HTERT RPE-1 (cell line): Measurements from ENCODE around the gene ADCY5.

Experiments
- in situ Hi-C: fragments of 300-500 bp; cut with MboI; formaldehyde crosslinking; loops from 4 replicates; pipeline ENCODE4 v1.14.3; 2020; ENCODE audit warnings: low sequenced_read_pairs

ADCY5 gene

DNA sequence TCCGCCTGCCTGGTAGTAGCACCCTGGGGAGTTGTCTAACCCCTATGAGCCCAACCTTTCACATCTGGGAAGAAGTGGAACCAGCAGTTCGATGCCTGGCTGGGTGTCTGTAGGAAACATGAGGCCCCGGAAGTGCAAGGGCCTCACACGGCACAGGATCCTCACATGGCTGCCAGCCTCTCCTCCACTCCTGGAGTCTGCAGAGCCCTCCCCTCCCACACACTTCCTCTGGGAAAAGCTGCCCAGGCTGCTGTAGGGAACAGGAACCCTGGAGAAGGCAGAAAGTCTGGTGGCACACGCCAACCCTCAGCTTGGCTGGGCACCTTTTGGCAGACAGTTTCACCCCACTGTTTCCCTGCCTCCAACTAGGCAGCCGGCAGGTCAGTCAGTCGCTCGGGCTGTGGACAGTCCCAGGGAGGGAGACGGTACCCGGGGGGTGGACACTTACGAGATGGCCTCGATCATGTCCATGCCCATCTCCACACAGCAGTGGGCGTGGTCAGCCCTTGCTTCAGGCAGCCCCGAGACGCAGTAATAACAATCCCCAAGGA lies 118.4 kb downstream of the ADCY5 start:
- in situ Hi-C loops = no loop called here

DNA sequence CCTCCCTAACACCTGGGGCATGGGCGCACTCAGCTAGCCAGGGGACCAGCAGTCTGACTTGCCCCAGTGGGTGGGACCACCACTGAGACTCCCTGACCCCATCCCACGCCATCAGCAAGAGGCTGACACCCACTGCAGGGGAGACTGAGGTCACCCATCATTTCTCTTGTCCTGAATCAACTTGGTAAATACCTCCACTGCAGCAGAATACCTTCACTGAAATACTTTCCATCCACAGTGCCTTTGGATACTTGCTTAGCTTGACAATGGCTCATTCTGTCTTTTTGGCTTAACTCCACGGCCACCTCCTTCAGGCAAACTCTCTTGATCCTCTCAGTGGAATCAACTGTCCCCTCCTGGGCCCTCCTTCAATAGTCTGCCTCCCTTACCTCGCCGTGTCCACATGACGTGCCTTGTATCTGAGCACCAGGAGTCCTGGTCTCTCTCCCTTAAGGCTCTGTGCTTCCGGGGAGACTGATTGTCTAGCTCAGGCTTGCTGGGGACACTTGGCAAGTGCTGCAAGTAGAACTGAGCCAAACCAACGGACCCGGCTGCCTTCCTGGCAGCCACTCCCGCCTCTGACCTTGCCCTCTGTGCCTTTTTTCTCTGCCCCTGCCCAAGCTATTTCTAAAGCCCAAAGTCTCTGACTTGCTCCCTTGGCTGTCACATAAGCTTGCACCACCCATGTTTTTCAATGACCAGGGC lies 119.1 kb downstream of the ADCY5 start:
- in situ Hi-C loops = no loop called here

DNA sequence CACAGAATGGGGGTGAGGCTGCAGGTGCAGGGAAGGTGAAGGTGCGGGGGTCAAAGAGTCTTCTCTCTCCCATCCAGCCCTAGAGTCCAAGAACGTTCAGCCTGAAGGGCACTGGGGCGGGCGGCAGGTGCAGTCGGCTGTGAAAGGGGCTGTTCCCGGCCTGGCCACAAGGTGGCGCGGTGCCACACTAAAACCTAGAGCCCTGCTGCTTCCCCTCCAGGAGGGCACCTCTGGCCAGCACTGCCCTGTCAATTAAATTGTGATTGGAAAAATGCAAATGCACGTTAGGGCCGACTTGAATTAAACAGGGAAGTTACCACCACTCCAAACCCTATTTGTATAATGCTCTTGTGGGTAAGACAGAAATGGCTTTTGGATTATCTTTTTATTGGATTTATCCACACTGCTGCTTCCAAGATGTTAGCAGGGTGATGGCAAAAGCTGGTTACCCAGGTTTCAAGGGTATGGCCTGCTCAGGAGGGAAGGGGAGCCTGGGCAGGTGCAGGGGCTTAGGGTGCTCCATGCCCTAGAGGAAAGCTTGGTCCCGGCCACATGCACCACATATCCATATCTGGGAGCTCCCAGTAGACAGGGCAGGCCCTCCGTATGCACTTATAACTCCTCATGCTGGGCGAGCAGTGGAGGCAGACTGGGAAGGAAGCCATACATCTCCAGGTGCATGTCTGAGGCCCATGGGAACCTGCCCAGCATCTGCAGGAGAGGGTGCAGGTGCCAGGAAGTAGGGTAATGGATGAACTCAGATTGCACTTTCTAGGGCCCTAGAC lies 119.8 kb downstream of the ADCY5 start:
- in situ Hi-C loops = no loop called here

DNA sequence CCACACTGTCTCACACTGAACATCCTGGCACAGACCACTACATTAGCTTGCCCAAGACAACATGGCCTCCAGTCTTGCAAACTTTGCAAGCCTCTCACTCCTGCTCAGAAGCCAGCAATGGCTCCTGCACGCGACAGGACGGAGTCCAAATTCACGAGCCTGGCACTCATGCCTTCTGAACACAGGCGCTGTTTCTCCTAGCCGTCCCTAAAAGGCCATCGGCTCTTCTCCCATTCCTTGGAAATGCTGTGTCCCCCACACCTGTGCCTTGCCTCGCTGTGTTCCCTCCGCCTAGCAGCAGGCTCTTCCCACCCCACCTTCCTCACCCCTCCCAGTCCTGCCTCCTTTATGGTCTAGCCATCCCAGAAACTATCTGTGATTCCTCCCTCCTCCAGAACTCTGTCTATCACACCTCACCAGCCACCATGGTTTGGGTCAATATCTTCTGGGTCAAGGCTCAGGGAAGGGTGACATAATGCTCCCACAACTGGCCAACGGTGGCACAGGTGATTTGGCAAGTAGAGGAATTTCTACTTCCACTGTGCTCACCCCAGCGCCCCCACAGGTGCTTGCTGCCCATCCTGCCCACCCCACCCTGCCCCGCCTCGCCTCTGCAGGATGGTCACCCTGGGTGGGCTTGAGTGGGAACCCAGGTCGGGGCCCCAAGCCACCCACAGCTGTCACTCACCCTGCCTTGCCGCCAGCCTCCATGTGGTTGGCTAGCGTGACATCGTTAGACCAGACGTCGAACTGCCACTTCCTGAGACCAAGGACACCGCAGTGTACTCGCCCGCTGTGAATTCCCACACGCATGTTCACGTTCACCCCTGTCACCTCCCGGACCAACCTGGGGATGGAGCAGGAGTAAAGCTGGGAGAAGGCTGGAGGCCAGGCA lies 120.7 kb downstream of the ADCY5 start:
- in situ Hi-C loops = no loop called here

DNA sequence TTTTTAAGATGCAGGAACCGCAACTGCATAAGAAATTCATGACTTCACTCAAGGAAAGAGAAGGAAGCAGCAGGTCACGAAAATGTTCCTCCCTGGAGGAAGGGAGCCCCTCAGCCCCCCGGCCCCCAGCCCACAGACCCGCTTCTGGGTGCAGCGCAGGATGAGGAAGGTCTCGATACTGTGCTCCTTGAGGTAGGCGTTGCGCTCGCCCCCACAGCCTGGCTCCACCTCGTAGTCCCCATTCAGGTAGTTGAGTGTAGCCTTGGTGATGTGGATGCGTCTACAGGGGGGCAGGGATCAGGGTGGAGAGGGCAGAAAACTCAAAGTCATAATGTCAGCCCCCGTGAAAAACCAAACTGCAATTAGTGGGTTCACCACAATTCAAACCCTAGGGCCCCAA lies 121.4 kb downstream of the ADCY5 start:
- in situ Hi-C loops = no loop called here

DNA sequence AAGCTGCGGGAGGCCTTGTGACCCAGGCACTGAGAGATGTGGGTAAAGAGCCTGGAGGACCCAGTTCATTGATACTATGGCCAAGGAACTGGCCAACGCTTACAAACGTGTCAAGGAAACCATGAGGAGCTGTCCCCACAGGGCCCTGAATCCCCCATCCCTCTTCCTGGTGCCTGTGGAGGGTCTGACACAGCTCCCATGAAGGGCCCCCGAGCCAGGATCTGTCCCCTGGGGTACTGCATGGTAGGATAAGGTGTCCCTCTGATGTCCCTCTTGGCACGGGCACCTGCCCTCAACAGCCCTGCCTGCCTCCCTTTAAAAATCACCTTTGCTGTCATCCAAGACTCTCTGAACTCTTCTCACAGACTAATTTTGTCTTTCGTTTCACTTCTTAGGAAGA lies 122.4 kb downstream of the ADCY5 start:
- in situ Hi-C loops = no loop called here

DNA sequence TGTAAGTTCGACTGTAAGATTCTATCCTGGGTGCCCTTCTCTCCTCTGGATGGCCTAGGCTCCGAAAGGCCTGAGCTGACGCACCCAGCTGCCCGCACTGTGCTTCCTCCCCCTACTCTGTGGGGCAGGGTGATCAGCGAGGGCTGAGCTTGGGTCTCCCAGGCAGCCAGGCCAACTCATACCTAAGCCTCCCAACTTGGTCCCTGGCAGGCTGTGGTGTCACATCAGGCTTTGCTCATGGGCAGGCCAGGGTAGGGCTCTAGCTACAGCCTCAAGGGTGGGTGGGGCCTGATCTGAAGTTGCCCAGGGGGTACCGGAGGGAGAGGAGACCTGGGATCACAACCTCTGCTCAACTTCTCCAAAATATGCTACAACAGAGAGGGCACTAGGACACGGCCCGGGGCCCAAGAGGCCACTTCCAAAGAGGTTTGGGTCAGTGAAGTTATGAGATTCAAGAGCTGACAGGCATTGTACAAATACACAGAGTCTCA lies 123.1 kb downstream of the ADCY5 start:
- in situ Hi-C loops = no loop called here

DNA sequence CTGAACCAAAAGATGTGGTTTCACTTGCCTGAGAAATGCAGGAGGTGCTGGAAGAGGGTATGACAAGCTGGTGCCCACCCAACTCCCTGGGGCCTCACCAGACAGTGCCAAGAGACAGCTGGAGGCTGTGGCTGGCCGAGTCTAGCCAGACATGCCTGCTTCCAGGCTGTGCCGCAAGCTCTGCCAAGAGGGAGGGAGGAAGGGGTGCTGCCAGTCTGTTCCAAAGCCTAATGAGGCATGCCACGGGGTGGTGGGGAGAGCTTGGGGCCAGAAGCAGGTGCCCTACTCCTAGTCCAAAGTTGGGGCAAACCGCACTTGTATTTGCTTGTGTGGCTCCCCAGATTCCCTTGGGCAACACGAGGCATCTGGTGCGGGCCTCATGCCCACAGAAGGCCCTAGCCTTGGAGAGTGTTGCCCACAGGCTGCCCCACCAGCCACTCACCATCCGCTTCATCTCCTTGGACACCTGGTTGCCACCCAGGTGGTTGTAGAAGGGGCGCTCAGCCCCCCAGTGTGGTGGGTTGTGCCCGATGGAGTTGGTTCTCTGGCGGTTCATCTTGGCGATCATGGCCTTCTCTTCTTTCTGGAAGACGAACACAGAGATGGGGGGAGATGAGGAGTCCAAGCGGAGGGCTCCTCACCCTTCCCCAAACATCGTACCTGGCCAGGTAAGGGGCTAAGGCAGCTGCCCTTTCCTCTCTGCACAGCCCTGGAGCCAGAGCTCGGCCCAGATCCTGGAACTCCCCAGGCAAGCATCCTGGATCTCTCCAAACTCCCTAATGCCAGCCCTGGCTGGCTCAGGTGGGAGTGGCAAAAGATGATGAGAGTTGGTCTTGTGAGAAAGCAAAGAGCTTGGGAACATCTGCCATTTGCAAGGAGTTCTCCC lies 123.8 kb downstream of the ADCY5 start:
- in situ Hi-C loops = no loop called here

DNA sequence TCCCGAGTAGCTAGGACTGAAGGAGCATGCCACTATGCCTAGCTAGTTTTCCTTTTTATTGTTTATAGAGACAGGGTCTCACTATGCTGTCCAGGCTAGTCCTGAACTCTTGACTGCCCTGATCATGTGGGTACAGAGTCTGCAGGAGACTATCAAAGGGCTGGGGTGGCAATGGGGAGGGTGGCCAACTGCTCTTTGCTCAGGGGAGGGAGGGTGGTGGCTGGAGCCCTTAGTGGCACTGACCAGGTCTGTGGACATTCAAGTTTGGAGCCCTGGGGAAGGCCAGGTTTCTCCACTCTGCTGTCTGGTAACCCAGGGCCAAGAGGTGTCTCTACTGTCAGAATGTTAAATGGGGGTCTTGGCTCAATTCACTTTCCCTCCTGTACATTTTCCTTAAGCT lies 125.1 kb downstream of the ADCY5 start:
- in situ Hi-C loops = no loop called here

DNA sequence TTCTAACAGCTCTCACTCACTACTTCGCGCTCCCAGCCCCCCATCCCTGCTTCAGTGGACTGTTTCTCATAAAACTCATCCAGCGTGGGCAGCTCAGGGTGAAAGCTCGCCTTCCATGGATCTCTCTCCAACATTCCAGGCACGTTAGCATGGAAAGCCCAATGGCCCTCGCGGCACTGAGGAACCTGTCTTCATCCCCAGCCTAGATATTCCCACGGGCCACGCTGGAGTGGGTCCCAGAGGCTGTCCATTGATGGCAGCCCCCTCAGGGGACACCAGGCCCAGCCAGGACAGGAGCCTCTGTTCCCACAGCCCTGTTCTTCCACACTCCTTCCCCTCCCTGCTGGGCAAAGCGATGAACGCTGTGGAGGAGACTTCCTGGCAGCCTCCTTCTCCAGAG lies 126.0 kb downstream of the ADCY5 start:
- in situ Hi-C loops = no loop called here

DNA sequence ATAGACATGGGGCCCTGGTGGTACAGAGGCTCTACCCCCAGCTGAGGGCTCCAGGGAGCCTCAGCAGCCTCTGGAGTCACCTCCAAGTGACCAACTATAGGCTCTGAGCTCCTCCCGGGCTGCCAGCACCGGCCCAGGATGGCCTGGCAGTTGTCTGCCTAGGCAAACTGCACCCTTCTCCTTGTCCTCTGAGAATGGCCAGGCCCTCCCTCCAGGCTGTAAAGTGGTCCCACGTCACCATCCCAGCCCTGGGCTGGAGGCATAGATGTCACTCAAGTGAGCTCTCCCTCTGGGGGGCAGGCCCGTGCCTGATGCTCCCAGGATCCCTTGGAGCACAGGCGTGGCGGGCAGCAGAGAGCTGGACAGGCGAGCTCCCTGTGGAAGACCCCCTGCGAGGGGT lies 127.1 kb downstream of the ADCY5 start:
- in situ Hi-C loops = no loop called here

DNA sequence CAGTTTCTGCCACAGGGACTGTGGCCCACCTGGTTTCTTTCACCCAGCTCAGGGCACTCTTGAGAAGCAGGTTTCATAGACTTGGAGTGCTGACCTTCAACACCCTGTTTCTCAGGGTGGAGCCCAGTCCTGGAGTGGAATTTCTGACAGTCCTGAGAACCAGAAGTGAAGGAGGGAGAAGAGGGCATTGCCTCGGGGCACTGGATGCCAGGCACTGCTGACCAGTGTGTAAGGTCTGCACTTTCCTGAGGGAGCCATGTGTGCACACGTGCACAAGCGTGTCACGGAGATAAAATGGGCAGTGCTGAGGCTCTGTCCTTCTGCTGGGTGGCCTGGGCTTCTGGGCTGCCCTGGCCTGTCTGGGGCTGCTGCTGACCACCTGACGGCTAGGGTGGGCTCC lies 128.7 kb downstream of the ADCY5 start:
- in situ Hi-C loops = no loop called here

DNA sequence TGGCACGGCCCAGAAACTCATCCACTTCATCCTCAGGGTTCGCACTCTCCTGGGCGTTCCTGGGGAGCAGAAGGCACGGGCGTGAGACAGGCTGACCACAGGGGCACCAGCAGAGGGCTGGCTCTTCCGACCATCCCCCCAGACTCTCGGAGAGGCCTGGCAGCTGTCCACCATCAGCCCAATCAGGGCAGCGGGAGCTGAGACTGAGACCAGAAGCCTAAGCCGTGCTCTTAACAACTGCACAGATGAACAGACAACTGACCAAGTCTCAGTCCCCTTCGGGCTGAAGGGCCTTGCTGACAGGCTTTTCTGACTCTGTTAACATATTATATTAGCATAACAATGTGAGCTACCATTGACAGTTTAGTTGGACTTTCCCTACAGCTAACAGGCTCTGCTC lies 129.1 kb downstream of the ADCY5 start:
- in situ Hi-C loops = no loop called here

DNA sequence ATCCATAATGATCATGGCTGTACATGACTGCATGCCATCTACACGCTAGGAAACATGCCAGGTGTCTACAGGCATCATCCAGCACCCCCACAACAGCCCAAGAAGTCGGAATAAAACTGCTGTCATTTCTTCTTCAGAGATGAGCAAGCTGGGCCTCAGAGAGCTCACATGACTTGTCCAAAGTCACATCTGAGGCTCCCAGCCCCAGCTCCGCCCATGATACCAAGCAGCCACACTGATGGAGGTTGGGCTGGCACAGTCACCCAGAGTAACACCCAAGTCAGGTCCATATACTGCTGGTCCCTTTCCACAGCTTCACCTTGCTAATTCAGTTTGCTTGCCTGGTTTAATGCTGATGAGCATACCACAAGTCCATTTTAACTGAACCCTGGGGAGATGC lies 130.5 kb downstream of the ADCY5 start:
- in situ Hi-C loops = no loop called here

DNA sequence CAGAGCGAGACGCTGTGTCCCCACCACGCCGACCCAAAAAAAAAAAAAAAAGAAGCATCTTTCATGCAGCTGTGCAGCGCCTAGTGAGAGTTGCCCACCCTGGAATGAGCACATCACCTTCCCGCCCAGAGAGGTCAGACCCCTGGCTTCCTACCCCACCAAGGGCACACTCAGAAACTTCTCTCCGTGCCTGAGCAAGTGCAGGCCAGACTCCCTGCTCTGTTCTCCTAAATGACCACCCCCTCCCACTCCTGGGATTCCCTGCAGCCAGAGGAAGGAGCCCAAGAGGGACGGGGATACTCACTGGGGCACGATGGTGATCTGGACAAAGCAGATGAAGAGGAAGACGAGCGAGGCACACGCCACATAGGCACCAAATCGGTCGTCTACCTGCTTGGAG lies 131.2 kb downstream of the ADCY5 start:
- in situ Hi-C loops = no loop called here

DNA sequence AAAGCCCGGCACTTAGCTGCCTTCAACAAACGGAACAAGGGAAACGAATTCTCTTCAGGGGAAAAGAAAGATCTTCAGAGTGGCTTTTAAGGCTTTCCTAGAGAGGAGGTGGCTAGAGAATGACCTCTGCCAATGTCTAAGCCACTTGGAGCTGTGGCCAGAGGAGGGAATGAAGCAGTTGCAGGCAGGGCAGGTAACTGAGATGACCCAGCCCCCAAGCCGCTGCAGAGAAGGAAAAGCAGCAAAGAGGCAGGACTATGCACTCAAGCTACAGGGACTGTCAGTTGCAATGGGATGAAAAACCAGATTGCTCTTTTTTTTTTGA lies 133.7 kb downstream of the ADCY5 start:
- in situ Hi-C loops = no loop called here

DNA sequence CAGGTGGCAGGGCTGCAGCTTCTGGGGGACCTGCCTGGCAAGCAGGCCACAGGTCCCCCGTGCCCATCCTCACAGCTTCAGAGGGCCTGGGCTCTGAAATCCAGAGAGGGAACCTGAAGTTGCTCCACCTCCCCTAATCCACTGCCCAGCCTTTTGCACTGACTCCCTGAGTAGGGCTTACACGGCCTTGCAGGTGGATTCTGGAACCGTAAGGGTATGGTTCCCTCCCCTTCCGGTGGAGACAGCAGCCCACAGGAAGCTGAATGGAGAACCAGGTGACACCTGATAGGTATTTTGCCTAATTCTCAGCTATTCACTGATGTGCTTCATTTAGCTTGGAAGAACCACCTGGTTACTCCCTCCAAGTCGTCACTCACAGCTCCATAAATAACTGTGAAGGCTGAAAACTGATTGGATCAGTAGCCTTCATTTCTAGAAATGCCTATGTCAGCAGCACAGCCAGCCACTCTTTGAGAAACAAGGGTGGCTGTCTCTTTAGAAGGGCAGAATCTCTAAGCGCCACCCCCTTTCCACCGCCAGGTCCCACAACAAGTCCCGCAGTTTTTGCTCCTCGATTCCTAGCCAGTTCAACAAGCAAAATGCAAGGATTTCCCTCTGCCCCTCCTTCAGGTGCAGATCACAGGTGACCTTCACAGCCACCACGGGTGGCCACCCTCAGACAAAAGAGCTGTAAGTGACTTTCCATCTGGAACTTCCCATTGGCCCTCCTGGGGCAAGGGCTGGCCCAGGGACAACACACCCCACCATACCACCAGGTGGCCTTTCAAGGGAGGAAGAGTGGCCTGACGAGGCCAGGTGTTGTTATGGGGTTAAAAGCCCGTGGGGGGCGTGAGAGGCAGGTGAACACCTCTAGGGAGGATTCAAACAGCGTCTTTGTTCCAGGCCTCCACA lies 134.3 kb downstream of the ADCY5 start:
- in situ Hi-C loops = no loop called here

DNA sequence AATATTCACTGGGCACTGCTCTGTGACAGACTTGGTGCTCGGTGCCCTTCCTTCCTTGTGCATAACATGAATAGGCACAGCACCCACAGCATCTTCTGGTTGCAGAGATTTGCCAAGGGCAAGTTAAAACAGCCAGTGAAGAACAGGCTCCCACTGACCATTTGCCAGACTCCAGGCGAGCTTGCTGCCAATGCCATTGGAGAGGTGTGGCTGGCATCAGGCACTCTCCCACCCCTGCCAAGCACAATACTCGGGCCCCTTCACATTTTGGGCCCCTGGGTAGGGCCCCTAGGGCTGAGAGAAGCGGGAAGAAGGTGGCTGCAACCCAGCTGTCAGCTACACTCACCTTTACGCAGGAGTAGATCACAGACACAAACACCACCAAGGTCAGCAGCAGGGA lies 135.0 kb downstream of the ADCY5 start:
- in situ Hi-C loops = no loop called here
